ENCODE measurements around the gene SCN4B.

The SCN4B gene

GRCh38 chr11:118175993-118176777 lies 23.6 kb upstream of the SCN4B start, which contains the start of gene SCN2B:
TSS of gene SCN2B (minus strand) at chr11:118176639. CDS start at chr11:118176431, 208 bp downstream.
- H3K4me3 ChIP-seq = no peak within 1 kb of the TSS
- no peak for DNase-seq (ENCODE audit: low read depth, low spot score)
- H3K36me3 ChIP-seq (ENCODE audit: insufficient read depth, low read length) = no peaks in the 10 kb centered on the region
- no peak within 1 kb of the TSS for H3K9ac ChIP-seq (ENCODE audit: insufficient read length)
- no peak for TF ChIP-seq EZH2 (IDR thresholded peaks at IDR 0.05)
- TF ChIP-seq POLR2AphosphoS5 (IDR thresholded peaks at IDR 0.05; ENCODE audit: borderline replicate concordance, low read depth, low read length) = no peak
- TF ChIP-seq FOXP2 (optimal IDR thresholded peaks at IDR 0.05; ENCODE audit: control extremely low read depth, extremely low read length, insufficient read depth) = no peak
- no peak within 1 kb of the TSS for H3K27ac ChIP-seq
- H3K9me3 ChIP-seq (ENCODE audit: low read depth, low read length) = no peaks in the 10 kb centered on the region

- H3K4me3 ChIP-seq = no peak overlapping the region
- H3K27ac ChIP-seq = no peak overlapping the region
- no peaks in the 10 kb centered on the region for H3K36me3 ChIP-seq (ENCODE audit: insufficient read depth, low read length)
- TF ChIP-seq EZH2 (IDR thresholded peaks at IDR 0.05) (no peak), POLR2AphosphoS5 (IDR thresholded peaks at IDR 0.05; ENCODE audit: borderline replicate concordance, low read depth, low read length) (no peak), FOXP2 (optimal IDR thresholded peaks at IDR 0.05; ENCODE audit: control extremely low read depth, extremely low read length, insufficient read depth) (no peak)
- no peak overlapping the region for H3K9ac ChIP-seq (ENCODE audit: insufficient read length)
- H3K9me3 ChIP-seq (ENCODE audit: low read depth, low read length) = no peaks in the 10 kb centered on the region
- no peak for DNase-seq (ENCODE audit: low read depth, low spot score)
Observed at GRCh38 chr11:118175031-118175992, 22.7 kb upstream of the SCN4B start.

- DNase-seq (ENCODE audit: low read depth, low spot score) = no peak
- TF ChIP-seq POLR2AphosphoS5 (IDR thresholded peaks at IDR 0.05; ENCODE audit: borderline replicate concordance, low read depth, low read length) (no peak), FOXP2 (optimal IDR thresholded peaks at IDR 0.05; ENCODE audit: control extremely low read depth, extremely low read length, insufficient read depth) (no peak), EZH2 (IDR thresholded peaks at IDR 0.05) (no peak)
- Histone ChIP-seq H3K9ac (ENCODE audit: insufficient read length) (no peak overlapping the region), H3K9me3 (ENCODE audit: low read depth, low read length) (no peaks in the 10 kb centered on the region), H3K27ac (no peak overlapping the region), H3K36me3 (ENCODE audit: insufficient read depth, low read length) (no peaks in the 10 kb centered on the region), H3K4me3 (no peak overlapping the region)
Observed at GRCh38 chr11:118174006-118174567, 21.5 kb upstream of the SCN4B start.

GRCh38 chr11:118172356-118172755 lies 19.7 kb upstream of the SCN4B start:
- Histone ChIP-seq H3K27ac (no peak overlapping the region), H3K4me3 (no peak overlapping the region), H3K9ac (ENCODE audit: insufficient read length) (no peak overlapping the region), H3K36me3 (ENCODE audit: insufficient read depth, low read length) (no peaks in the 10 kb centered on the region), H3K9me3 (ENCODE audit: low read depth, low read length) (no peaks in the 10 kb centered on the region)
- no peak for DNase-seq (ENCODE audit: low read depth, low spot score)
- TF ChIP-seq FOXP2 (optimal IDR thresholded peaks at IDR 0.05; ENCODE audit: control extremely low read depth, extremely low read length, insufficient read depth) (no peak), POLR2AphosphoS5 (IDR thresholded peaks at IDR 0.05; ENCODE audit: borderline replicate concordance, low read depth, low read length) (no peak), EZH2 (IDR thresholded peaks at IDR 0.05) (no peak)

- H3K27ac ChIP-seq = no peak overlapping the region
- peak; percentile 6 for DNase-seq (ENCODE audit: low read depth, low spot score)
- no peak overlapping the region for H3K9ac ChIP-seq (ENCODE audit: insufficient read length)
- H3K9me3 ChIP-seq (ENCODE audit: low read depth, low read length) = no peaks in the 10 kb centered on the region
- TF ChIP-seq FOXP2 (optimal IDR thresholded peaks at IDR 0.05; ENCODE audit: control extremely low read depth, extremely low read length, insufficient read depth) (no peak), POLR2AphosphoS5 (IDR thresholded peaks at IDR 0.05; ENCODE audit: borderline replicate concordance, low read depth, low read length) (no peak), EZH2 (IDR thresholded peaks at IDR 0.05) (no peak)
- H3K36me3 ChIP-seq (ENCODE audit: insufficient read depth, low read length) = no peaks in the 10 kb centered on the region
- no peak overlapping the region for H3K4me3 ChIP-seq
Observed at GRCh38 chr11:118171269-118172062, 18.8 kb upstream of the SCN4B start.

- no peak overlapping the region for H3K27ac ChIP-seq
- no peak overlapping the region for H3K4me3 ChIP-seq
- H3K9ac ChIP-seq (ENCODE audit: insufficient read length) = no peak overlapping the region
- H3K9me3 ChIP-seq (ENCODE audit: low read depth, low read length) = no peaks in the 10 kb centered on the region
- no peak for DNase-seq (ENCODE audit: low read depth, low spot score)
- TF ChIP-seq FOXP2 (optimal IDR thresholded peaks at IDR 0.05; ENCODE audit: control extremely low read depth, extremely low read length, insufficient read depth) (no peak), POLR2AphosphoS5 (IDR thresholded peaks at IDR 0.05; ENCODE audit: borderline replicate concordance, low read depth, low read length) (no peak), EZH2 (IDR thresholded peaks at IDR 0.05) (no peak)
- no peaks in the 10 kb centered on the region for H3K36me3 ChIP-seq (ENCODE audit: insufficient read depth, low read length)
Observed at GRCh38 chr11:118170882-118171268, 18.3 kb upstream of the SCN4B start.

- Histone ChIP-seq H3K4me3 (no peak overlapping the region), H3K9me3 (ENCODE audit: low read depth, low read length) (no peaks in the 10 kb centered on the region), H3K27ac (no peak overlapping the region), H3K9ac (ENCODE audit: insufficient read length) (no peak overlapping the region), H3K36me3 (ENCODE audit: insufficient read depth, low read length) (no peaks in the 10 kb centered on the region)
- DNase-seq (ENCODE audit: low read depth, low spot score) = no peak
- TF ChIP-seq EZH2 (IDR thresholded peaks at IDR 0.05) (no peak), FOXP2 (optimal IDR thresholded peaks at IDR 0.05; ENCODE audit: control extremely low read depth, extremely low read length, insufficient read depth) (no peak), POLR2AphosphoS5 (IDR thresholded peaks at IDR 0.05; ENCODE audit: borderline replicate concordance, low read depth, low read length) (no peak)
Observed at GRCh38 chr11:118170231-118170630, 17.6 kb upstream of the SCN4B start.
